HG03558 (cell line): ENCODE data around the gene NDUFB8.
A peak's percentile ranks its signal among the peaks of the same experiment; 100 is the strongest.

Experiments
- ATAC-seq: cut with Tn5 transposase; IDR thresholded peaks from one replicate; pipeline ENCODE4 v1.9.1; 2021; ENCODE audit warnings: moderate number of reproducible peaks; ENCODE audit not compliant: unreplicated experiment; ENCODE audit errors: extremely low read depth

The NDUFB8 gene

DNA sequence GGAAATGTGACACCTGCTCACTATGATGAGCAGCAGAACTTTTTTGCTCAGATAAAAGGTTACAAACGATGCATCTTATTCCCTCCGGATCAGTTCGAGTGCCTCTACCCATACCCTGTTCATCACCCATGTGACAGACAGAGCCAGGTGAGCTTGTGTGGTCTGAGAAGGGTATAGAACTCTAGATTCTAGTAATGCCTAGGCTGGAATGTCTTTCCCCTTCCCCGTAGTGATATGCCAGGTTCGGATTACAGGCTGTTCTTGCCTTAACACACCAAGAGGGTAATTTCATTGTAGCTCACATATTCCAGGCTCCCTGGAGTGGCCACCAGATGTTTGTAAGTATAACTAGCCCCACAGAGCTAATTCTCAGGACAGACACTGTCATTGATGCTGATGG lies 15.3 kb upstream of the NDUFB8 start:
- ATAC-seq, result no peak

DNA sequence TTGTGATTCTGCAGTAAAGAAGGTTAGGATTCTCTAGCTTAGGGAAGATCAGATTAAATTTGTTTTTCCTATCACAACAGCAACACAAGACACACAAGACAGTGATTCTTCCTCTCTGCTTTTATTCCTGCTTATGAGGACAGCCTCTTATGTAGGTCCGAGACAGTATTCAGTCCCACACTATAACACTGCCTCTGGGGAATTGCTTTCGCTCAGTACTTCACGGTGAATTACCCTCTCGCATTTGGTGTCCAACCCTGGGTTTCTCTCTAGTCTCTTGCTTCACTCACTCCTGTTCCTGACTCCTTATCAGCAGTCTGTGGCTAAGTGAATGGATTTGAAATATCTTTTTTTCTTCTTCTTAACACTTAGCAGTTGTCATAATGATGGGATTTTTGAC lies 7.8 kb upstream of the NDUFB8 start:
- ATAC-seq, result no peak

DNA sequence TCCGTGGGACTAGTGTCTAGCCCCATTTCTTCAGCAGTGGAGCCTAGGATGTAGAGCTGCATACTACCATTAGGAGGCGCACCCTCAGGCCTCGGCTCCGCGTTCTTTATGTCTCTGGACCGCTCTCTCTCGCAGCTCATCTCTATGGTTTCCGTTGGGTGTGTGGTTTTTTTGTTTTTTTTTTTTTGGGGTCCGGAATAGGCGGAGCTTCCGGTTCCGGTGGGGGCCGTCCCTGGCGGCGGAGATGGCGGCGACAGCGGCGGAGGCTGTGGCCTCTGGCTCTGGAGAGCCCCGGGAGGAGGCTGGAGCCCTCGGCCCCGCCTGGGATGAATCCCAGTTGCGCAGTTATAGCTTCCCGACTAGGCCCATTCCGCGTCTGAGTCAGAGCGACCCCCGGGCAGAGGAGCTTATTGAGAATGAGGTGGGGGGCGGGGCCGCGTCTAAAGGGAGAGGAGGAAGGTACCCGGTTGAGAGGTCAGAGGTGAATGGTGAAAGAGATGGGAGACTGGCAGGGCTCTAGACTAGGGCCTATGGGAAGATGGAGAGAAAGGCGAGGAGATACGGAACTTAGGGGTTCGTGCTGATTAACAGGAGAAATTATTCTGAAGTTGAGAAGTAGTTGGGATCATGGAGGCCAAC lies 6.2 kb upstream of the NDUFB8 start, which contains the start of gene HIF1AN:
Gene HIF1AN, plus strand, starts transcription at position 229 of the 639 bp plus-strand sequence. Its CDS starts 16 bp downstream, at position 245.
- ATAC-seq, result peak; percentile 84

DNA sequence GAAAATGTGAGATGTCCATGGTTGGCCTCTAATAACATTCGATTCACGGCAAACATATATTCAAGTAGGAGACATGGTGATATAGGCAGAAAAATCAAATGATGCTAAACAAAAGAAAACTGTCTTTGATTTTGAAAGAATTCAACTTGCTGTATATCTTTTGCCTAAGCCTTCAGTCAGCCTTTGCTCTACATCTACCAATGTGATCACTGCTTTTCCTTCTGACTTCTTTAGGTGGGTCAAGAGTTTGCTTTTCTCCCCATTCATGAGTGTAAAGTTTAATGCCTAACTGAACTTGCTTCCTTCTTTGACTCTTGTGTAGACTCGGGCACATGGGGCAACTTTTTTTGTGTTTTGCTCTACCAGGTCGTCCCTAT lies 5.7 kb upstream of the NDUFB8 start:
- ATAC-seq, result no peak

DNA sequence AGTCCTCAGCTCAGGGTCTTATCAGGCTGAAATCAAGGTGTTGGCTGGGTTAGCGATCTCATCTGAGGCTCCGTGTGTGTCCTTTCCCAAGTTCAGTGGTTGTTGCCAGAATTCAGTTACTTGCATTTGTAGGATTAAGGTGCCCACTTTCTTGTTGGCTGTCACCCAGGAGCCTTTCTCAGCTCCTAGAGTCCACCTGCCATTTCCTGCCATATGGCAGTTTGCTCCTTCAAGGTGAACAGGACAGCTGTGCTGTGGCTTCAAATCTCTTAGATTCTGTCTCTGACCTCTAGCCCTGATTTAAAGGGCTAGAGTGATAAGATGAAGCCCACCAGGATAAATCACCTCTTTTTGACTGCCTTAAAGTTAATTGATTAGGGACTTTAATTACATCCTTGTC lies 5.1 kb upstream of the NDUFB8 start:
- ATAC-seq, result no peak

DNA sequence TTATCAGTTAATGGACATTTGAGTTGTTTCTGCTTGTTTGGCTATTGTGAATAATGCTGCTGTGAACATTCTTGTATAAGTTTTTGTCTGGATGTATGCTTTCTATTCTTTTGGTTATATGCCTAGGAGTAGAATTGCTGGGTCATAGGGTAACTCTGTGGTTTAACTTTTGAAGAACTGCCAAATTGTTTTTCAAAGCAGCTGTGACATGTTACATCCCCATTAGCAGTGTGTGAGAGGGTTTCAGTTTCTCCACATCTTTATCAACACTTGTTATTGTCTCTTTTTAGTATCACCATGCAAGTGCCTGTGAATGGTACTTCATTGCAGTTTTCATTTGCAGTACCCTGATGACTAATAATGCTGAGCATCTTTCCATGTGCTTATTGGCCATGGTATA lies 2.1 kb upstream of the NDUFB8 start:
- ATAC-seq, result no peak

DNA sequence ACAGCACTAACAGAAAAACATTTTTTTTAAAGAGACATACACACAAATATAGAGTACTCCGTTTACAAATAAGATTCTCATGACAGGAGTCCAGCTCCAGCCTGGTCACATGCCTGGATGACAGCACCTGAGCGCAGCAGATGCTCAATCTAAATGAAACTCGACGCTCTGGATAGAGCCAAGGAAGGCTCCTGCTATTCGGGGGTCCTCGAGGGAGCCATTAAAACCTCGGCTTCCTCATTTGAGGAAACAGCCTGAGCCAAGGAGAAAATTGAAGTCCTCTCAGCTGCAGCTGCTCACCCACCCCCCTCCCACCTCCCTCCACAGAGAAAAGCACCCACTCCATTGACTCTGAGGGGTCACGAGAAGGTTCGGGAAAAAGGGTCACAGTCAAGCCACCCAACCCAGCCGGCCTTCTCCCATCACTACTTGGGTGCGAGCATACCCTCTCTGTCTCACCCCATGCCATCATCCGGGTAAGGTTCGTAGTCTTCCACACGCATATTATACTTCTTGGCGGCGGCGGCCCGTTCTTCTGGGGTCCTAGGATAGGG lies 673 bp downstream of the NDUFB8 start:
- ATAC-seq, result no peak

DNA sequence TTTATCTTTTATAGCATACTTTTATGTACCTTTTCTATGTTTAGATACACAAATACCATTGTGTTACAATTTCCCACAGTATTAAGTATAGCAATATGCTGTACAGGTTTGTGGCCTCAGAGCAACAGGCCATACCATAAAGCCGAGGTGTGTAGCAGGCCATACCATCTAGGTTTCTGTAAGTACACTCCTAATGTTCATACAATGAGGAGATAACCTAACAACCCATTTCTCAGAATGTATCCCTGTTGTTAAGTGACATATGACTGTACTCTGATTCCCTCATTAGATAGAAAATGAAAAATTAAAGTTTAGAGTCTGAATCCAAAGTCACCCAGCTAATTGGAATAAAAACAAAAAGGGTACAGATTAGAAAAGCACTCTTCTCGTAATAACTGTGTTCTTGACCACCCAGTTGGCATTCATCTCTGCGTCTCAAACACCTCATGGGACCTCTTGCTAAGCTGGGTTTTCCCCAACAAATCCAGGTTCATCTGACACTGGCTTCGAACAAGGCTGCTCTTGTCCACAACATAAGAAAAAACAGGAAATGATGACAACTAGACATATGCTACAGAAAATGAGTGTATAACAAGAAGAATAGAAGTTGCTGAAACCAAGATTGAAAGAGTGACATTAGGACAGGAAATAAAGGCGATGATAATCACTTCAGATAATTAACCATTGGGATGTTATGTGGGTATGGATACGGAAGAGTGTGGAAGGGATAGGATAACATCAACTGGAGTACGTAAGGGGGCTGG lies 1.4 kb downstream of the NDUFB8 start:
- no peak for ATAC-seq

DNA sequence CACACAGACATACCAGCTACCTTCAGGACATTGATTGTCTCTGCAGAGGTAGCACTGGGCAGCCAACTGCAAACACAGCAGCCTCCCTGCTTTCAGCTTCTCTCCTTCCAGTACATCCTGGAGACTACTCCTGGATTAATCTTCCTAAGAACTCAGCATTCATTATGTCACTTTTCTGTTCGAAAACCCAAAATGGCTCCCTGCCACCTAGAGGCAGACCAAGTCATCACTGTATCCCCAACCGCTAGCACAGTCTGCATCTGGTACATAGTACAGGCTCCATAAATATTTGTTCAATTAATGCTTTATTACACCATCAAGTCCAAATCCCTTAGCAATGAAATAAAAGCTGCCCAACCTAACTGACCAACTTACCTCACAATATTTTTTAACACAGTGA lies 5.0 kb downstream of the NDUFB8 start:
- no peak for ATAC-seq

DNA sequence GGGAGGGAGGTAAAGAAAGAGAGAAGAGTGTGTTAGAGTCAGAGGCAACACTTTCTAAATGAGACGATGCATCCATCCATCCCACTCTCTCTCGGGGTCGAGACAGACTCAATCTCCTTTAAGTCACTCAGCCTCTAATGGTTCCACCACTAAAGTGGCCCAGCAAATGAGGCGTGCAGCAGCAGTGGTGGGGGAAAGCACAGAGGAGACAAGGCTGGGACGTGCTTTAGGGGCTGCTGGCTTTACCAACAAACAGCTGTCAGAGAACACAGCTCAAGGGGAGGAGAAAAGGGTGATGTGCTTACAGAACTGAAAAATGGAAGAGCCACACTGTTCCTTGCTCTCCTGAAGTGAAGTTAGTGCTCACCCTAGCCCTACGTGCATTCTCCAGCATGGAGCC lies 5.5 kb downstream of the NDUFB8 start:
- no peak for ATAC-seq

DNA sequence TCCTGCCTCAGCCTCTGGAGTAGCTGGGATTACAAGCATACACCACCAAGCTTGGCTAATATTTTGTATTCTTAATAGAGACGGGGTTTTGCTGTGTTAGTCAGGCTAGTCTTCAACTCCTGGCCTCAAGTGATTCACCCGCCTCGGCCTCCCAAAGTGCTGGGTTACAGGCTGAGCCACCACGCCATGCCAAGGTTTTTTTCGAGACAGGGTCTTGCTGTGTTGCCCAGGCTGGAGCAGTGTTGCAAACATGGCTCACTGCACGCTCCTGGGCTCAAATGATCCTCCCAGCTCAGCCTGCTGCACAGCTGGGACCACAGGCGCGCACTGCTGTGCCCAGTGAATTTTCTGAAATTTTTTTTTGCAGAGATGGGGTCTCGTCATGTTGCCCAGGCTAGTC lies 6.7 kb downstream of the NDUFB8 start:
- ATAC-seq, result no peak

DNA sequence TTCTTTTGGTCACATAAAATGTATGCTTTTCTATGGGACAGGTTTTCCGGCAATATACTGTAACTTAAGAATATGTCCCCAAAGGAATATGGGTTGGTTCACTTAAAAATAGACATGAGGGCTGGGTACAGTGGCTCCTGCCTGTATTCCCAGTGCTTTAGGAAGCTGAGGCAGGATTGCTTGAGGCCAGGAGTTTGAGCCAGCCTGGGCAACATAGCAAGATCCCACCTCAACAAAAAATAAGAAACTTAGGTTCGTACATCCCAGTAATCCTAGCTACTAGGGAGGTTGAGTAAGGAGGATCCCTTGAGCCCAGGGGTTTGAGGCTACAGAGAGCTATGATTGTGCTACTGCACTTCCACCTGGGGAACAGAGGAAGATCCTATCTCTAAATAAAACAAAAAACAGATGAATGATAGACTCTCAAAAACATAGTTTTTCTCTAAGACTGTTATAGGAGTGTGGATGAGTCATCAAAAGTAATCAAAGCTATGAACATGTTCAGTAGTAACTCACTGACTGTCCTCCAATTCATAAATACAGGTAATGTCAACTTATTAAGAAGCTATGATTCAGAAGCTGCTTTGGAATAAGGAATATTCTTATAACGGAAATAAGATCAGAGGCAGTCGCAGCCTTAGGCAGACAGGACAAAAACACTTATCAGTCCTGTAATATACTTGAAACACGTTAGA lies 7.4 kb downstream of the NDUFB8 start:
- no peak for ATAC-seq

DNA sequence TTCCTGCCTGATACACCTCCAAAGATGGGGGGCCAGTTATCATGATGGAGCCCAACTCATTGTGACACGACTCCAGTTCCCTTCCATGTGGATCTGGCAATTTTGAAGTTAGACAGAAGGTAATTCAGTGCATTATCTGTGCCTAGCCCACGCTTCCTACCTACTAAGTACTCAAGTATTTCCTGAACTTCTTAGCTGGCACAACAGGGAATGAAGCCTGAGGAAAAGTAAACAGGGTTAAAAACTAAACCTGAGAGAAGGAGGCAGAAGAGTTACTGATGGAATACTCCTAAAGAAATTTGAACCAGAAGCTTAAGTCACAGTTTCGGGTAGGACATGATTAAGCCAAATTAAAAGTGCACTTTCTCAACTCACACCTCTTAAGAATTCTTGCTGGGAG lies 8.9 kb downstream of the NDUFB8 start:
- no peak for ATAC-seq

DNA sequence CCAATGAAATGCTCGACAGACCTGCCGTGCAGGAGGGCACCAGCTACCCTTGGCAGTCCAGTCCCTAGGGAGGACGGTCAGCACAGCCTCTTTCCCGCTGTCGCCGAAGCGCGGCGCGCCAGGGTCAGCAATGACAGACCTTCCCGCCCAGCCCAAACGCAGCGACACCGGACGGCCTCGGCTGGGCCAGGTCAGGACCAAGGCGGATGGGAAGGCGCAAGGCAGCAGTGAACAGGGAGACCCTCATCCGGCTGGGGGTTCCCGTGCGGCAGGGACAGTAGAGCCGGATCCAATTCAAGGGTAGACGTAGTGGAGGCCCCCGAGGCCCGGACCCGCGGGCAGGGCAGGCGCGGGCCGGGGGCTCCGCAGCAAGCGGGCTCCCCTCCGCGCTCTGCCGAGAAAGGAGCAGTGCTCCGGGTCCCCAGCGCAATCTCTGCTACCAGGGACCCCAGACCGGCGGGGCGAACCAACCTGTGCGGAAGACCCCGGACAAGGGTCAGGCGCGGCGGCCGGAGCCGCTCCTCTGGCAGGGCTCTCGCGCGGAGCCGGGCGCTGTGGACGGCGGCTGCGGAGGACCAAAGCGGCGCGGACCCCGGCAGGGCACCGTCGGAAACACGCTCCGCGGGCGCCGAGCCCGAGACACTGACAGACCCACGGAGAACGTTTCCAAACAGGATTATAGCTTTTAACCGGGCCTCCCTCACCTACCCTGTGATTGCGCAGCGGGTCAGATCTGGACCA lies 10.2 kb downstream of the NDUFB8 start, which contains the start of gene SEC31B:
Gene SEC31B, minus strand, starts transcription at position 551 of the 741 bp plus-strand sequence. CDS start 2,909 bp downstream, outside the sequence.
- no peak for ATAC-seq

DNA sequence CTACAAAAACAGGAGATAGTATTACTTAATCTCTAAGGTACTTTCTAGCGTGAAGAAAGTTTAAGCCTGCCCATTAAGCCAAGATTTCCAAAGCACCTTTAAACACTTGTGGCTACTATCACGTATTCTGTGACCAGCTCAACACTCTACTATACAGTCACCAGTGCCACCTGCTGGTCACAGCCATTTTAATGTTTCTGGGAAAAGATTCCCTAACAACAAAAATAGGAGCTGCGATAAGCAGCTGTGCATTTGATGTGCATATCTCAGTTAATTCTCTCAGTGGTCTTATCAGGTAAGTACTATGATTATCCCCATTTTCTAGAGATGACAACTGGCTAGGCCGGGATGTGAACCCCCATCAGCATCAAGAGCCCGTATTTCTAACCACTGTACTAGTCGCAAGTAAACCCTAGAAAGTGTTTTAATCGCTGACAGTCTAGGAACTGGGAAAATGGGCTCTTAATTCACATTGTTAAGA lies 10.9 kb downstream of the NDUFB8 start:
- no peak for ATAC-seq

DNA sequence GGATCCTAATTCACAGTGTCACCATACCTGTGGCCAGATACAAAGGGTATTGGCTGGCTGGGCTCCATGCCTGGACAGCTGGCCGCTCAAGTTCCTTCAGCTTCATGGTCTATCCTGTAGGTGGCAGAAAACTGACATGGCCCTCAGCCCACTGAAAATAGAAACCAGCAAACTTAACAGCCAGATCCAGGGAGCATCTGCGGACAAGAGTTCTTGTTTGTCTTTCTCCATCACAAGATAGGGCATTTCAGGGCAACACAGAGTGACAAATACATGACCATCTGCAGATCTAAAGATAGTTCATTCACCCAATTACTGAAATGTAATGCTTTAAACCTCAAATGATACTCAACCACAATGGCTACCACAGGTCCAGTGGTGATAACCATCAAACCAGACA lies 12.8 kb downstream of the NDUFB8 start:
- ATAC-seq, result no peak

DNA sequence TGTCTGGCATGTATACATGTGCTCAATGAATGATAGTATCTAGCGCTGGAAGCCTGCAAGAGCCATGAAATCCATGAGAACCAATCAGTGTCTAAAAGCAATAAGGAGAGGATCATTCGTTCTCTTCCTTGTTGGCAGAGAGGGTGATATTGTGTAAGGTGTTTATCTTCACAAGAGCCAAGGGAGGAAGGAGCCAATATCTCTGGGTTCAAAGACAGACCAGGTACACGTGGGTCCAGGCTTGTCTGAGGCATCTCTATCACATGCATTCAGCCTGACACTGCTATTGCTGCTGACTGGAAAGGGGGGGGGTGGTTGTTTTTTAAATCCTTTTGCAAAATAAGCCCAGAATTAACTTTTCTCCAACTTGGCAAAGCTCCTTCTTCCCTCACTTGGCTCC lies 14.1 kb downstream of the NDUFB8 start:
- no peak for ATAC-seq

DNA sequence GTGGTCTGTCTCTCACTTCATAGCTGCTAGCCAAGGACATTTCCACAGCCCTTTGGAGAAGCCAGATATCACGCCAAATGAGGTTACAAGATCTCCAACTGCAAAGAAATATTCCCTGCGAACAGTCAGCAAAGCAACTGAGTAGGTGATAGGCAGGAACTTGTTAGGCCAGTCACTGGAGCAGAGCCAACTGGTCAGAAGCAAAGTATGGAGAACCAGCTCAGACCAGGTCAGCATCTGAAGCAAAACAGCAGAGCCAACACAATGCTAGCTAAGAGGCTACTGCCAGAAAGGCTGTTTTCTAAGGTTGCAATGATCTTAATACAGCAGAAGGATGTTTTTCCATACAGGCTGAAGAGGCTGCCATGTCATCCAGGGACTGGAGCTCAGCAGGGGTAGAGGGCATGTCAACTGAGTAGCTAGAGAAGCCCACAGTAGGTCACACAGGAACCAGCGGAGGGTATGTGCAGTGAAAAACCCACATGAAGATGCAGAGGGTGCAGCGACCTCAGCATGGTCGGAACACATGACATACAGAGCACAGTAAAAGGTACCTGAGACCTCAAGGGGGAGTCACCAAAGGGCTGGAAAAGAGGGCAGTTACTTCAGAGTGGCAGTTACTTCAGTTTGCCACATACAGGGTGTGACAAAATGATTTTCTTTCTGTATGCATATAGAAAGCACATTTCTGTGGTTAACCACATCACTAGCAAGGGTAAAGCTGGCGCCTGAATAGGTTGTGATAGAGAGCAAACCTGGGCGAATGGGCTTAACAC lies 18.9 kb downstream of the NDUFB8 start:
- ATAC-seq, result no peak

DNA sequence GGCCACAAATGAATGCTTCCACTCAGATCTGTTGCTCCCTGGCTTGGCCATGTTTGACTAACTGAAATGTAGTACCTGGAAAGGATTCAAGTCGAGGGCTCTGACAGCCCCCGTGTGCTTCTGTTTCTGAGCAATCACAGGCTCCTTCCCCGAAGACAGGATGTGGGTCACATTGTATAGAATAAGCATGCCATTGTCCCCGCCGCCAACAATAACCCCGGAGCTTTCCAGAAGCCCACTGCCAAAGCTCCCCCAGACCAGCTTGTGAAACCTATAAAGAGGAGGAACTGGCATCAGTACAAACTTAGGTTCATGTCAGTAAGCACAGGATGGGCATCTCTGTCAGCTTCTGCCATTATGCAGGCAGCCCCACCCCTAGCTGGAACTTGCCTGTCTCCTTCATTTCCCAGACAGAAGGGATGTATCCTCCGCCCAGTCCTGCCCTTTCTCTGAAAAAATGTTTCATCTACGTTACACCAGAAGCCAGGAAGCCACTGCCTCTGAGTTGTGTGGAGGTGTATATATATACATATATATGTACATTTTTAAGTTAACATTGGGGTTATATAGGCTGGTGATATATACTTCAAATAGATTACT lies 20.3 kb downstream of the NDUFB8 start:
- ATAC-seq, result no peak
